Measurements from ENCODE around the gene SRC. TPM values are rescaled to one million over a fixed set of nuclear protein-coding genes. Genes with fewer than 3 reads are reported as not detected.

SRC gene
- total and polyA plus RNA-seq, 2 experiments from 2014 or later = 8.0 to 25.9 TPM

- Mint-ChIP-seq H3K27ac (no peak overlapping the region), H3K4me3 (peak overlapping the region; percentile 66), H3K4me1 (peaks cover 24% of the 10 kb centered on the region), H3K36me3 (ENCODE audit: low read depth) (peaks cover 12% of the 10 kb centered on the region; the same call in 2 of the 3 replicates), H3K9me3 (no peaks in the 10 kb centered on the region), H3K27me3 (ENCODE audit: insufficient read depth, low read depth, poor library complexity) (peaks cover 17% of the 10 kb centered on the region)
- ATAC-seq (no peak), DNase-seq (ENCODE audit: low spot score) (no peak)
- H3K79me2 ChIP-seq (replicated peaks; ENCODE audit: insufficient read depth) = peaks cover 56% of the 10 kb centered on the region
- peaks cover 12% of the 10 kb centered on the region for H4K20me1 ChIP-seq (replicated peaks; ENCODE audit: insufficient read depth)
- peak overlapping the region; percentile 67 for H3K4me3 ChIP-seq
- no peaks in the 10 kb centered on the region for H3K9me2 ChIP-seq (ENCODE audit: insufficient read depth)
- peak overlapping the region; percentile 78; the same call in 1 of the 2 replicates for H3K4me2 ChIP-seq
- H3F3A ChIP-seq (replicated peaks; ENCODE audit: low read depth) = no peaks in the 10 kb centered on the region
- no peak overlapping the region for H3K27ac ChIP-seq (ENCODE audit: low read depth)
- TF ChIP-seq EZH2 (IDR thresholded peaks at IDR 0.05; ENCODE audit: low read depth, unreplicated experiment) = no peak
- no peak for TF ChIP-seq CTCF (conservative IDR thresholded peaks at IDR 0.05; ENCODE audit: low read depth in 2 of 2)
- TF ChIP-seq JUNB (IDR thresholded peaks at IDR 0.05; ENCODE audit: unreplicated experiment) = no peak
- no peak for TF ChIP-seq REST (IDR thresholded peaks at IDR 0.05; ENCODE audit: unreplicated experiment)
- TF ChIP-seq ZNF462 (CRISPR knock-in tag; IDR thresholded peaks at IDR 0.05) = no peak
- TF ChIP-seq CREB1 (CRISPR knock-in tag; IDR thresholded peaks at IDR 0.05; ENCODE audit: low read depth) = no peak
- TF ChIP-seq ETS1 (IDR thresholded peaks at IDR 0.05) = no peak
- no peak for TF ChIP-seq ZNF114 (CRISPR knock-in tag; IDR thresholded peaks at IDR 0.05)
- TF ChIP-seq EZH2phosphoT487 (IDR thresholded peaks at IDR 0.05; ENCODE audit: unreplicated experiment) = no peak
- no peak for TF ChIP-seq NANOG (IDR thresholded peaks at IDR 0.05; ENCODE audit: borderline replicate concordance)
- no peak for TF ChIP-seq POLR2AphosphoS5 (IDR thresholded peaks at IDR 0.05; ENCODE audit: low read depth)
- no peak for TF ChIP-seq STAT1 (IDR thresholded peaks at IDR 0.05; ENCODE audit: unreplicated experiment)
- TF ChIP-seq ZNF331 (CRISPR knock-in tag; IDR thresholded peaks at IDR 0.05; ENCODE audit: low read depth) = no peak
- no peak overlapping the region for H2AFZ ChIP-seq
- no peaks in the 10 kb centered on the region for H3K27me3 ChIP-seq (ENCODE audit: insufficient read depth)
- H3K4me1 ChIP-seq (ENCODE audit: insufficient read depth) = peaks cover 5% of the 10 kb centered on the region; the same call in 1 of the 2 replicates
- no peaks in the 10 kb centered on the region for H3K36me3 ChIP-seq (ENCODE audit: insufficient read depth)
These were observed 1.4 kb downstream of the SRC start for GRCh38 chr20:37347347-37347823.
